ENCODE results near the gene NIPA2.

The NIPA2 gene

DNA sequence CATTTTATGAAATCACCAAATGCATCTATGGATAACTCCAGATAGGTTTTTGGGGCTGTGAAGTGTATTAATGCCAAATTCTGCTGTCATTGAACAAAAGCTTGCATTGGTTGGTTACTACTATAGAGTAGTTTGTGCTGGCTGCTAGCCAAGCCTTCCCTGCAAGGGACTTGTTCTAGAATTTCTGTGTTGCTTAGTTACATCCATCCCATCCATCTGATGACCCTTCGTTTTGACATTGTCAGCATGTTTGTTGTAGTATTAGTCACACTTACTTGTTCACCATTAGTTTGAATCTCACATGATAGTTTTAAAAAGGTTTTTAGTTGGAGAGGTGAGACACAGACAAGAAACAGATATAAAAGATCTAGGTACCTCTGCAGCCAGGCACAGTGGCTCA is 7.0 kb upstream of the NIPA2 start:
- Histone ChIP-seq H3K4me1 (ENCODE audit: control insufficient read depth, insufficient read depth, low read length) (no peaks in the 10 kb centered on the region), H3K9me3 (ENCODE audit: control insufficient read depth, insufficient read depth, low read depth, low read length) (no peaks in the 10 kb centered on the region), H3K4me3 (ENCODE audit: low read depth, low read length) (no peak overlapping the region), H3K36me3 (ENCODE audit: control insufficient read depth in 2 of 2, insufficient read depth in 1 of 2, low read length in 2 of 2) (peaks cover 0 to 21% of the 10 kb centered on the region in 2 experiments; a peak in 1 of 3 replicates), H3K27ac (ENCODE audit: extremely low read depth, low read depth, low read length) (no peak overlapping the region)
- no peak for TF ChIP-seq ZNF701 (tag by site-specific recombination; IDR thresholded peaks at IDR 0.05)
- ChIA-PET CTCF (no interaction called here), POLR2A (no interaction called here)

DNA sequence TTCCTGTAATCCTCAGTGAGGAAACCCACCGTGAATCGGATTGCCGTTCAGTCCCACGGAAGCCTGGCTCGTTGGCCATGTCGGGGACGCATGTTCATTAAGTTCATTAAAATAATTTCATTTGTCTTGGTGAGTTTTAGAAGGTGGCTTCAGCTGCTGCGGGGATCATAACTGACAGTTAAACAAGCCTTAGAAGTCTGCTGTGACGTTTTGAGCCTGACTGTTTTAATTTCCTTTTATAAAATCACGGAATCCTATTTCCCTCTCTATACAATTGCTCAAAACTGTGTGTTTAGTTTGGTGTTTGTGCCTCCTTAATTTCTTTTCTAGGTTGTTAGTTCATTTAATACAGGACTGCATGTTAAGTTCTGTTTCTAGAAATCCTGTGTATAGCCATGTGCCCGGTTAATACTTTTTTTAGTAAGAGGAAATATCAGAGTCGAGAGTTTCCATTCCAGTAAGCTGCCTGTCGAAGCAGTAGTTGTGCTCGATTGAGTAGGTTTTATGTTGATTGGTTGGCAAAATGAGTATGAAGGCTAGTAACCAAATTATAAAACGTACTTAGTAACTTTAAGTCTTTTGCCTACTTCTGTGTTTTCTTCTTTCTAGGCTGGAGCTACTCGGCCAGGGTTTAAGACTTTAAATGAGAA is 705 bp downstream of the NIPA2 start:
- Histone ChIP-seq H3K4me3 (ENCODE audit: low read depth, low read length) (peak overlapping the region; percentile 90), H3K27ac (ENCODE audit: extremely low read depth, low read depth, low read length) (peak overlapping the region; percentile 88), H3K9me3 (ENCODE audit: control insufficient read depth, insufficient read depth, low read depth, low read length) (no peaks in the 10 kb centered on the region), H3K4me1 (ENCODE audit: control insufficient read depth, insufficient read depth, low read length) (peaks cover 3% of the 10 kb centered on the region), H3K36me3 (ENCODE audit: control insufficient read depth in 2 of 2, insufficient read depth in 1 of 2, low read length in 2 of 2) (peaks cover 0 to 13% of the 10 kb centered on the region in 2 experiments; a peak in 2 of 3 replicates)
- no peak for TF ChIP-seq ZNF707 (tag by site-specific recombination; IDR thresholded peaks at IDR 0.05)
- TF ChIP-seq SCRT1 (tag by site-specific recombination; IDR thresholded peaks at IDR 0.05; ENCODE audit: borderline replicate concordance) = no peak
- TF ChIP-seq, protein P1, sequence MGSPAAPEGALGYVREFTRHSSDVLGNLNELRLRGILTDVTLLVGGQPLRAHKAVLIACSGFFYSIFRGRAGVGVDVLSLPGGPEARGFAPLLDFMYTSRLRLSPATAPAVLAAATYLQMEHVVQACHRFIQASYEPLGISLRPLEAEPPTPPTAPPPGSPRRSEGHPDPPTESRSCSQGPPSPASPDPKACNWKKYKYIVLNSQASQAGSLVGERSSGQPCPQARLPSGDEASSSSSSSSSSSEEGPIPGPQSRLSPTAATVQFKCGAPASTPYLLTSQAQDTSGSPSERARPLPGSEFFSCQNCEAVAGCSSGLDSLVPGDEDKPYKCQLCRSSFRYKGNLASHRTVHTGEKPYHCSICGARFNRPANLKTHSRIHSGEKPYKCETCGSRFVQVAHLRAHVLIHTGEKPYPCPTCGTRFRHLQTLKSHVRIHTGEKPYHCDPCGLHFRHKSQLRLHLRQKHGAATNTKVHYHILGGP (tag by site-specific recombination; IDR thresholded peaks at IDR 0.05) = no peak
- no peak for TF ChIP-seq IKZF3 (tag by site-specific recombination; IDR thresholded peaks at IDR 0.05)
- TF ChIP-seq GLIS2 (tag by site-specific recombination; IDR thresholded peaks at IDR 0.05) = no peak
- TF ChIP-seq ZNF423 (tag by site-specific recombination; IDR thresholded peaks at IDR 0.05) = no peak
- TF ChIP-seq, protein P2, sequence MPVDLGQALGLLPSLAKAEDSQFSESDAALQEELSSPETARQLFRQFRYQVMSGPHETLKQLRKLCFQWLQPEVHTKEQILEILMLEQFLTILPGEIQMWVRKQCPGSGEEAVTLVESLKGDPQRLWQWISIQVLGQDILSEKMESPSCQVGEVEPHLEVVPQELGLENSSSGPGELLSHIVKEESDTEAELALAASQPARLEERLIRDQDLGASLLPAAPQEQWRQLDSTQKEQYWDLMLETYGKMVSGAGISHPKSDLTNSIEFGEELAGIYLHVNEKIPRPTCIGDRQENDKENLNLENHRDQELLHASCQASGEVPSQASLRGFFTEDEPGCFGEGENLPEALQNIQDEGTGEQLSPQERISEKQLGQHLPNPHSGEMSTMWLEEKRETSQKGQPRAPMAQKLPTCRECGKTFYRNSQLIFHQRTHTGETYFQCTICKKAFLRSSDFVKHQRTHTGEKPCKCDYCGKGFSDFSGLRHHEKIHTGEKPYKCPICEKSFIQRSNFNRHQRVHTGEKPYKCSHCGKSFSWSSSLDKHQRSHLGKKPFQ (tag by site-specific recombination; IDR thresholded peaks at IDR 0.05) = no peak
- no peak for TF ChIP-seq ZNF2 (tag by site-specific recombination; IDR thresholded peaks at IDR 0.05)
- TF ChIP-seq ZNF561 (tag by site-specific recombination; IDR thresholded peaks at IDR 0.05; ENCODE audit: borderline replicate concordance) = no peak
- no peak for TF ChIP-seq ZNF660 (tag by site-specific recombination; IDR thresholded peaks at IDR 0.05)
- TF ChIP-seq ZBTB48 (tag by site-specific recombination; IDR thresholded peaks at IDR 0.05) = no peak
- TF ChIP-seq ZNF510 (tag by site-specific recombination; IDR thresholded peaks at IDR 0.05; ENCODE audit: insufficient replicate concordance) = no peak
- TF ChIP-seq ZNF701 (tag by site-specific recombination; IDR thresholded peaks at IDR 0.05) = no peak
- CTCF ChIA-PET = interaction anchor here (0.6 kb wide), 1 partner anchor 809 kb away, joined by 5 read pairs; no protein-coding TSS in a partner anchor
- POLR2A ChIA-PET = interaction anchor here (0.7 kb wide), 1 partner anchor 19 kb away, joined by 3 read pairs; no protein-coding TSS in a partner anchor

DNA sequence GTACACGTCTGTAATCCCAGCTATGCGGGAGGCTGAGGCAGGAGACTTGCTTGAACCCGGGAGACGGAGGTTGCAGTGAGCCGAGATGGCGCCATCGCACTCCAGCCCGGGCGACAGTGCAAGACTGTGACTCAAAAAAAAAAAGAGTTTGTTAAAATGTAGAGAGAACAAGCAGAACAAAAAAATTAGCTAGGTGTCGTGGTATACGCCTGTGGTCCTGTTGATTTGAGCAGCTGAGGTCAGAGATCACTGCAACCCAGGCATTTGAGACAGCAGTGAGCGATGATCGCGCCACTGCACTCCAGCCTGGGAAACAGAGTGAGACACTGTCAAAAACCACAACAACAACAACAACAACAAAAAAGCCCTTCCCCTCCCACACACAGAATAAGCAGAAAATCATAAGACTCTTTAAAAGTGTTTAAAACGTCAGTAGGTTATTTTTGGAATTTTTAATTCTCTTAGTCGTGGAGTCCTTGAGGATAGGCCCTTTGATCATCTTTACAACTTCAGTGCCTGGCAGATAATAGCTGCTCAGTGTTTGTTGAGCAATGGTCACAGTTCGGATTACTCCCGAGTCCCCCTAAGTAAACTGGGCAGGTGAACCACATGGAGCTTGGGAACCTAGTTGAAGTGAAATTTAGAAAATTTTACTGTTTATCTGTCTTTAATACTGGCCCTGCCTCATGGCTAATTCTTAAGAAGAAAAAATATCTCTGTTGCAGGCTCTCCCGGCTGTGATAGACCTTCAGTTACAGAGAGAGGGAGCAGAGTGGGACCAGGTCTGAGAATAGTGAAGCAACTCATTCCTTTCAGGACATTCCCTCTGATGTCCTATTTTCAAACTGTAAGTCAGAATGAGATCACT is 6.2 kb downstream of the NIPA2 start:
- ChIA-PET POLR2A (no interaction called here), CTCF (interaction anchor here (0.6 kb wide), 1 partner anchor 107 kb away, joined by 3 read pairs; no protein-coding TSS in a partner anchor)
- no peak overlapping the region for H3K4me3 ChIP-seq (ENCODE audit: low read depth, low read length)
- H3K4me1 ChIP-seq (ENCODE audit: control insufficient read depth, insufficient read depth, low read length) = peaks cover 16% of the 10 kb centered on the region
- H3K9me3 ChIP-seq (ENCODE audit: control insufficient read depth, insufficient read depth, low read depth, low read length) = no peaks in the 10 kb centered on the region
- H3K36me3 ChIP-seq (ENCODE audit: control insufficient read depth in 2 of 2, insufficient read depth in 1 of 2, low read length in 2 of 2) = peaks cover 12 to 44% of the 10 kb centered on the region in 2 experiments; a peak in 2 of 3 replicates
- peak overlapping the region; percentile 22; the same call in 1 of the 2 replicates for H3K27ac ChIP-seq (ENCODE audit: extremely low read depth, low read depth, low read length)
- TF ChIP-seq ZNF701 (tag by site-specific recombination; IDR thresholded peaks at IDR 0.05) (no peak), ZNF792 (tag by site-specific recombination; IDR thresholded peaks at IDR 0.05) (no peak), ZNF175 (tag by site-specific recombination; IDR thresholded peaks at IDR 0.05) (no peak), ZNF37A (tag by site-specific recombination; IDR thresholded peaks at IDR 0.05) (no peak), ZFP41 (tag by site-specific recombination; IDR thresholded peaks at IDR 0.05; ENCODE audit: borderline replicate concordance) (no peak)
- TF ChIP-seq, protein P3, sequence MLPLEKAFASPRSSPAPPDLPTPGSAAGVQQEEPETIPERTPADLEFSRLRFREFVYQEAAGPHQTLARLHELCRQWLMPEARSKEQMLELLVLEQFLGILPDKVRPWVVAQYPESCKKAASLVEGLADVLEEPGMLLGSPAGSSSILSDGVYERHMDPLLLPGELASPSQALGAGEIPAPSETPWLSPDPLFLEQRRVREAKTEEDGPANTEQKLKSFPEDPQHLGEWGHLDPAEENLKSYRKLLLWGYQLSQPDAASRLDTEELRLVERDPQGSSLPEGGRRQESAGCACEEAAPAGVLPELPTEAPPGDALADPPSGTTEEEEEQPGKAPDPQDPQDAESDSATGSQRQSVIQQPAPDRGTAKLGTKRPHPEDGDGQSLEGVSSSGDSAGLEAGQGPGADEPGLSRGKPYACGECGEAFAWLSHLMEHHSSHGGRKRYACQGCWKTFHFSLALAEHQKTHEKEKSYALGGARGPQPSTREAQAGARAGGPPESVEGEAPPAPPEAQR (tag by site-specific recombination; IDR thresholded peaks at IDR 0.05) = no peak
- TF ChIP-seq, protein P4, sequence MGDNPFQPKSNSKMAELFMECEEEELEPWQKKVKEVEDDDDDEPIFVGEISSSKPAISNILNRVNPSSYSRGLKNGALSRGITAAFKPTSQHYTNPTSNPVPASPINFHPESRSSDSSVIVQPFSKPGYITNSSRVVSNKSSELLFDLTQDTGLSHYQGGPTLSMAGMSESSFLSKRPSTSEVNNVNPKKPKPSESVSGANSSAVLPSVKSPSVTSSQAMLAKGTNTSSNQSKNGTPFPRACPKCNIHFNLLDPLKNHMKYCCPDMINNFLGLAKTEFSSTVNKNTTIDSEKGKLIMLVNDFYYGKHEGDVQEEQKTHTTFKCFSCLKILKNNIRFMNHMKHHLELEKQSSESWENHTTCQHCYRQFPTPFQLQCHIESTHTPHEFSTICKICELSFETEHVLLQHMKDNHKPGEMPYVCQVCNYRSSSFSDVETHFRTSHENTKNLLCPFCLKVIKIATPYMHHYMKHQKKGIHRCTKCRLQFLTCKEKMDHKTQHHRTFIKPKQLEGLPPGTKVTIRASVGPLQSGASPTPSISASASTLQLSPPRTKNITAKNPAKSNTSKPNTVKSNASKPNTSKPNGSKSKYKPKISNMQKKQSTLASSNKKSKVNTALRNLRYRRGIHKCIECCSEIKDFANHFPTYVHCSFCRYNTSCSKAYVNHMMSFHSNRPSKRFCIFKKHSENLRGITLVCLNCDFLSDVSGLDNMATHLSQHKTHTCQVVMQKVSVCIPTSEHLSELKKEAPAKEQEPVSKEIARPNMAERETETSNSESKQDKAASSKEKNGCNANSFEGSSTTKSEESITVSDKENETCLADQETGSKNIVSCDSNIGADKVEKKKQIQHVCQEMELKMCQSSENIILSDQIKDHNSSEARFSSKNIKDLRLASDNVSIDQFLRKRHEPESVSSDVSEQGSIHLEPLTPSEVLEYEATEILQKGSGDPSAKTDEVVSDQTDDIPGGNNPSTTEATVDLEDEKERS (tag by site-specific recombination; IDR thresholded peaks at IDR 0.05) = no peak
- TF ChIP-seq, protein P5, sequence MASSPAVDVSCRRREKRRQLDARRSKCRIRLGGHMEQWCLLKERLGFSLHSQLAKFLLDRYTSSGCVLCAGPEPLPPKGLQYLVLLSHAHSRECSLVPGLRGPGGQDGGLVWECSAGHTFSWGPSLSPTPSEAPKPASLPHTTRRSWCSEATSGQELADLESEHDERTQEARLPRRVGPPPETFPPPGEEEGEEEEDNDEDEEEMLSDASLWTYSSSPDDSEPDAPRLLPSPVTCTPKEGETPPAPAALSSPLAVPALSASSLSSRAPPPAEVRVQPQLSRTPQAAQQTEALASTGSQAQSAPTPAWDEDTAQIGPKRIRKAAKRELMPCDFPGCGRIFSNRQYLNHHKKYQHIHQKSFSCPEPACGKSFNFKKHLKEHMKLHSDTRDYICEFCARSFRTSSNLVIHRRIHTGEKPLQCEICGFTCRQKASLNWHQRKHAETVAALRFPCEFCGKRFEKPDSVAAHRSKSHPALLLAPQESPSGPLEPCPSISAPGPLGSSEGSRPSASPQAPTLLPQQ (tag by site-specific recombination; IDR thresholded peaks at IDR 0.05) = no peak
